Urinary bladder (tissue), 4 donors: ENCODE measurements around the gene TAOK1. TPM values are rescaled to one million over a fixed set of nuclear protein-coding genes. Genes with fewer than 3 reads are reported as not detected.

Source experiments
- DNase-seq: peaks from one replicate; pipeline ENCODE4 v3.0.0-alpha.2; 2015; ENCODE audit errors: extremely low spot score
- H3K27ac ChIP-seq: one replicate; pipeline ENCODE4 v1.5.1; 2013; ENCODE audit warnings: low read depth, mild to moderate bottlenecking, moderate library complexity
- H3K36me3 ChIP-seq: one replicate; pipeline ENCODE4 v1.6.1; 2013; ENCODE audit warnings: mild to moderate bottlenecking, moderate library complexity; ENCODE audit not compliant: insufficient read depth
- H3K4me1 ChIP-seq: one replicate; pipeline ENCODE4 v1.6.1; 2013; ENCODE audit warnings: mild to moderate bottlenecking, moderate library complexity; ENCODE audit not compliant: insufficient read depth
- H3K4me3 ChIP-seq: one replicate; pipeline ENCODE4 v1.5.1; 2013; ENCODE audit warnings: low read depth, low read length
- WGBS: extraction: QIAGEN DNeasy Blood & Tissue Kit; methylation state at CpG from one replicate; pipeline ENCODE4 v1.1.7; 2013; 5-methylcytosine and 5-hydroxymethylcytosine counted together
- polyA plus RNA-seq: library from polyadenylated mRNA; stranded (reverse); fragments of 200-250 nt; gene quantifications from one replicate; pipeline ENCODE4 v1.2.3, GENCODE V29; 2013
- total RNA-seq: library from RNA; depleted of rRNA; stranded (reverse); fragments of >200 nt; gene quantifications from one replicate; pipeline ENCODE4 v1.2.3, GENCODE V29; 2014
- donor health status: healthy with polysubstance abuse.
- donor health status: healthy.

The TAOK1 gene
- total and polyA plus RNA-seq, 2 donors, result 16.8 to 96.9 TPM

GRCh38 chr17:29483503-29483902 is 93.3 kb downstream of the TAOK1 start:
- H3K36me3 ChIP-seq, result peaks cover 1% of the 10 kb centered on the region
- no peak overlapping the region for H3K4me3 ChIP-seq
- no peak overlapping the region for H3K27ac ChIP-seq
- no peaks in the 10 kb centered on the region for H3K4me1 ChIP-seq
- WGBS, result 59% methylated on average over 1 of the region's 1 CpG
- no peak for DNase-seq

DNA sequence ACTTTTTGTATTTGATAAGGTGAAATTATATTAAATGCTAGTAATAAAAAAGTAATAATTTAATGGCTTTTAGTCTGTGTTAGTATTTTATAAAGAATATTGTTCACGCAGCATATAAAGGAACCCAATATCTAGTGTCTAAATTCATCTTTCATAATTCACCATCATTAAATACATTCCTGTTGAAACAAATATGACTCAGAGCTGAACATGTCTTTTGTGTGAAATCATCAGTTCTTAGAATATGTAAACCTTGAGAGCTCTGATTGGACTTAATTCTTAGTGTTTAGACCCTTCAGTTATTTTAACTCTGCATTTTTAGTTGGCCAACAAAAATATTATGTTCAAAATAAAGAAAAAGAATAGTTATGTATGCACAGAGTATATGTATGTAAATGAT is 104.8 kb downstream of the TAOK1 start:
- Histone ChIP-seq H3K4me3 (no peak overlapping the region), H3K4me1 (no peaks in the 10 kb centered on the region), H3K36me3 (peaks cover 9% of the 10 kb centered on the region), H3K27ac (no peak overlapping the region)
- 92% methylated on average over 1 of the region's 1 CpG for WGBS
- no peak for DNase-seq

GRCh38 chr17:29504711-29505110 is 114.5 kb downstream of the TAOK1 start:
- WGBS, result 90% methylated on average over 1 of the region's 1 CpG
- no peak overlapping the region for H3K27ac ChIP-seq
- H3K4me1 ChIP-seq, result no peaks in the 10 kb centered on the region
- no peak for DNase-seq
- no peak overlapping the region for H3K4me3 ChIP-seq
- peaks cover 9% of the 10 kb centered on the region for H3K36me3 ChIP-seq

- no peak for DNase-seq
- Histone ChIP-seq H3K4me1 (no peaks in the 10 kb centered on the region), H3K4me3 (no peak overlapping the region), H3K36me3 (peaks cover 5% of the 10 kb centered on the region), H3K27ac (no peak overlapping the region)
- WGBS, result 77% methylated on average over 4 of the region's 4 CpGs
These were observed 115.7 kb downstream of the TAOK1 start for GRCh38 chr17:29505836-29506235.

- DNase-seq, result no peak
- H3K4me3 ChIP-seq, result no peak overlapping the region
- H3K27ac ChIP-seq, result no peak overlapping the region
- peaks cover 3% of the 10 kb centered on the region for H3K36me3 ChIP-seq
- 94% methylated on average over 6 of the region's 6 CpGs for WGBS
- H3K4me1 ChIP-seq, result no peaks in the 10 kb centered on the region
These were observed 120.8 kb downstream of the TAOK1 start for GRCh38 chr17:29510953-29511352.

DNA sequence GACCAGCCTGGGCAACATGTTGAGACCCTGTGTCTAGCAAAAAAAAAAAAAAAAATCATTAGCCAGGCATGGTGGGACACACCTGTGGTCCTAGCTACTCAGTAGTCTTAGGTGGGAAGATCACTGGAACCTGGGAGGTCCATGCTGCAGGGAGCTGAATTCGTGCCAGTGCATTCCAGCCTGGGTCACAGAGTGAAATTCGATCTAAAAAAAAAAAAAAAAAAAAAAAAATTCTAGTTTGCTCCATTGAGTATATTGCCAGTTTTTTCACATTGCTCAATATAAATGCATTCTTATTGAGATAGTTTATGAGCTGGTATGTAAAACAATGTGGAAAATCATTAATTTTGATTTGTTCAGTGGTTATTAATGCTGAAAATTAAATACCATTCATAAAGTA is 124.6 kb downstream of the TAOK1 start:
- H3K4me1 ChIP-seq, result no peaks in the 10 kb centered on the region
- H3K36me3 ChIP-seq, result no peaks in the 10 kb centered on the region
- no peak overlapping the region for H3K27ac ChIP-seq
- WGBS, result 34% methylated on average over 2 of the region's 2 CpGs
- no peak for DNase-seq
- H3K4me3 ChIP-seq, result no peak overlapping the region

DNA sequence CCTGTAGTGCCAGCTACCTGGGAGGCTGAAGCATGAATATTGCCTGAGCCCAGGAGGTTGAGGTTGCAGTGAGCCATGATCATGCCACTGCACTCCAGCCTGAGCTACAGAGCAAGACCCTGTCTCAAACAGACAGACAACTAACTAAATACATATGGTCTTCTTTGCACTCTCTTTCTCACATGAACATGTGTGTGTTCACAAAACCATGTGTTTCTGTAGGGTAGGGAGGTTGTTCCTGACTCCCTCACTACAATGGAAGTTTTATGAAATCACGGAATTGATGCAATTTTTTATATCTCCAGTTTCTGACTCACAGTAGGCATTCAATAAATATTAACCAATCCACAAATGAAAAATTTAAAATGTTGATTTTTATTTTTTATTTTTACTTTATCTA is 128.2 kb downstream of the TAOK1 start:
- Histone ChIP-seq H3K4me3 (no peak overlapping the region), H3K27ac (no peak overlapping the region), H3K4me1 (no peaks in the 10 kb centered on the region), H3K36me3 (no peaks in the 10 kb centered on the region)
- DNase-seq, result no peak
- WGBS, result 90% methylated on average over 1 of the region's 1 CpG

DNA sequence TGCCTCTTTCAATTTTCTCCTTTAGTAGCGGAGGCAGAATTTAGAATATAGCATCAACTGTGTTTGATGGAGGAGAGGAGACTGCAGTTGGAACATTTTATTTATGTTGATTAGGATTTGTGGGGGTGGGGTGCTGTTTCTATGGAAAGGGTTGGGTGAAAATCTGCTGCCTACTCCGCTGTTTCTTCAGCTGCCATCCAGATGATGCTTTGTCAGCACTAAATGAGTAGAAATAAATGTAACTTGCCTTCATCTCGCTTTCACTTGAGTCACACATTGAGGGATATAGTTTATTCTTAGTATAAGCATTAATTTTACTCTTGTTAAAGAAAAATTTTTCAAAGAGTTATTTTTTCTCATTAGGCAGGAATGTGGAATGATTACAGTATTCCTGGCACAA is 134.5 kb downstream of the TAOK1 start:
- no peaks in the 10 kb centered on the region for H3K4me1 ChIP-seq
- no peak overlapping the region for H3K4me3 ChIP-seq
- no peak for DNase-seq
- H3K27ac ChIP-seq, result no peak overlapping the region
- WGBS, result 96% methylated on average over 3 of the region's 3 CpGs
- peaks cover 3% of the 10 kb centered on the region for H3K36me3 ChIP-seq

DNA sequence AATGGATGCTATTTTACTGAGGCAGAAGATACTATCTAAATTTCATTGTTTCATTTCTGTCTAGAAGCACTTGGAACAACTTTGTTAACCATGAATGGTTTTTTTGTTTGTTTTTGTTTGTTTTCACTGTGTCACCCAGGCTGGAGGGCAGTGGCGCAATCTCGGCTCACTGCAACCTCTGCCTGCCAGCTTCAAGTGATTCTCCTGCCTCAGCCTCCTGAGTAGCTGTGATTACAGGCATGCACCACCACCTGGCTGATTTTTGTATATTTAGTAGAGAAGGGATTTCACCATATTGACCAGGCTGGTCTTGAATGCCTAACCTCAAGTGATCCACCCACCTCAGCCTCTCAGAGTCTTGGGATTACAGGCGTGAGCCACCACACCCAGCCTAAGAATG is 136.2 kb downstream of the TAOK1 start:
- H3K4me3 ChIP-seq, result no peak overlapping the region
- no peak for DNase-seq
- 92% methylated on average over 3 of the region's 3 CpGs for WGBS
- no peaks in the 10 kb centered on the region for H3K4me1 ChIP-seq
- peaks cover 6% of the 10 kb centered on the region for H3K36me3 ChIP-seq
- H3K27ac ChIP-seq, result no peak overlapping the region

DNA sequence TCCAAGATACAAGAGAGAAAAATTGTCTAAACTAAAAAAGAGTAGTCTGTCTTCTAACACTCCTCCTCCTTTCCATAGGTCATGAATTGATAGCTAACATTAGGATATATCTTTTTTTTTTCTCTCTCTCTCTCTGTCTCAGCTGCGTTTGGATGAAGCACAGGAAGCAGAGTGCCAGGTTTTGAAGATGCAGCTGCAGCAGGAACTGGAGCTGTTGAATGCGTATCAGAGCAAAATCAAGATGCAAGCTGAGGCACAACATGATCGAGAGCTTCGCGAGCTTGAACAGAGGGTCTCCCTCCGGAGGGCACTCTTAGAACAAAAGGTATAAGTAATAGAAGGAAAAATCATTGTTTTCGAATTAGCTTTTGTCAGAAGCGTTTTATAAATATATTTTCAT is 143.8 kb downstream of the TAOK1 start:
- no peaks in the 10 kb centered on the region for H3K4me1 ChIP-seq
- H3K36me3 ChIP-seq, result peaks cover 5% of the 10 kb centered on the region
- H3K4me3 ChIP-seq, result no peak overlapping the region
- DNase-seq, result no peak
- H3K27ac ChIP-seq, result no peak overlapping the region
- WGBS, result 89% methylated on average over 8 of the region's 8 CpGs

- Histone ChIP-seq H3K4me1 (no peaks in the 10 kb centered on the region), H3K27ac (no peak overlapping the region), H3K36me3 (peaks cover 4% of the 10 kb centered on the region), H3K4me3 (no peak overlapping the region)
- no peak for DNase-seq
- 85% methylated on average over 4 of the region's 4 CpGs for WGBS
These were observed 153.9 kb downstream of the TAOK1 start for GRCh38 chr17:29544066-29544465.

- Histone ChIP-seq H3K36me3 (peaks cover 4% of the 10 kb centered on the region), H3K27ac (no peak overlapping the region), H3K4me1 (no peaks in the 10 kb centered on the region), H3K4me3 (no peak overlapping the region)
- DNase-seq, result no peak
- WGBS, result 66% methylated on average over 1 of the region's 1 CpG
These were observed 155.9 kb downstream of the TAOK1 start for GRCh38 chr17:29546085-29546484.

GRCh38 chr17:29546830-29547229 is 156.7 kb downstream of the TAOK1 start:
- no peak for DNase-seq
- WGBS, result 83% methylated on average over 1 of the region's 1 CpG
- no peak overlapping the region for H3K27ac ChIP-seq

GRCh38 chr17:29549177-29549923 is 159.2 kb downstream of the TAOK1 start:
- DNase-seq, result no peak
- Histone ChIP-seq H3K4me1 (no peaks in the 10 kb centered on the region), H3K36me3 (no peaks in the 10 kb centered on the region), H3K27ac (no peak overlapping the region), H3K4me3 (no peak overlapping the region)
- 30% methylated on average over 5 of the region's 5 CpGs for WGBS

More at GRCh38 chr17:29546830-29547229, 156.7 kb downstream of the TAOK1 start:
- no peak overlapping the region for H3K4me3 ChIP-seq
- peaks cover 4% of the 10 kb centered on the region for H3K36me3 ChIP-seq
- H3K4me1 ChIP-seq, result no peaks in the 10 kb centered on the region

DNA sequence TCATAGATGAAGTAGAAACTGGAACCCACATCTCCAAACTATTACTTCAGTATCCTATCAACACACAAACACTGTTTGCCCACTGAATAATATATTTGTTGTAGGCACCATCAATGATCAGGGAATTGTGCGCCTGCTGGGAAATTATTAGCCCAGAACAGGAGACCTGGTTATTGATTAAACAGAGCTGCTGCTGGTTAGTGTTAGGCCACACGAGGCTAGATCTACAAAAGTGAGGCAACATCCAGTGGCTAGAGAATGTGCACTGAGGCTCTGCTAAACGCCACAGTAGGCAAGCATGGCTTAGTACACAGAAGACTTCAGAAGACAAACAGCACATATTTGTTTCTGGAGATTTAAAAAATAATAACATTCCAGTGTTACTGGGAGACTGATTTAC is 165.7 kb downstream of the TAOK1 start:
- no peak overlapping the region for H3K4me3 ChIP-seq
- no peak overlapping the region for H3K27ac ChIP-seq
- H3K36me3 ChIP-seq, result no peaks in the 10 kb centered on the region
- DNase-seq, result no peak
- H3K4me1 ChIP-seq, result no peaks in the 10 kb centered on the region
- 77% methylated on average over 3 of the region's 3 CpGs for WGBS
